Calu3 (cell line): ENCODE measurements around the gene SSBP1. TPM values are rescaled to one million over a fixed set of nuclear protein-coding genes. Genes with fewer than 3 reads are reported as not detected.

Source experiments
- BruUV-seq: library from RNA; stranded (reverse); fragments of 400-500 nt; replicated peaks from 2 replicates; lab custom pipeline; 2021; lab: Mats Ljungman, UMichigan
- CTCF ChIA-PET: fragments of 300-600 bp; sonication (Branson Sonifier 250); formaldehyde crosslinking; loops from one replicate; lab custom pipeline; 2022; ENCODE audit warnings: antibody characterized with exemption; lab: Charles Lee
- DNase-seq: peaks from one replicate; pipeline ENCODE4 v3.0.0; 2022
- H3K27ac Mint-ChIP-seq: one replicate; pipeline ENCODE4 v1.8.0; 2022; ENCODE audit warnings: mixed read lengths; ENCODE audit not compliant: unreplicated experiment
- H3K27me3 Mint-ChIP-seq: one replicate; pipeline ENCODE4 v1.8.0; 2022; ENCODE audit warnings: mixed read lengths; ENCODE audit not compliant: unreplicated experiment
- H3K36me3 Mint-ChIP-seq: one replicate; pipeline ENCODE4 v1.8.0; 2022; ENCODE audit warnings: mild to moderate bottlenecking, moderate library complexity, mixed read lengths; ENCODE audit not compliant: insufficient read depth, unreplicated experiment
- H3K4me1 Mint-ChIP-seq: one replicate; pipeline ENCODE4 v1.8.0; 2022; ENCODE audit warnings: mild to moderate bottlenecking, low read depth, mixed read lengths; ENCODE audit not compliant: unreplicated experiment
- H3K4me3 Mint-ChIP-seq: one replicate; pipeline ENCODE4 v1.8.0; 2022; ENCODE audit warnings: mild to moderate bottlenecking, low read depth, moderate library complexity, mixed read lengths; ENCODE audit not compliant: unreplicated experiment
- H3K9me3 Mint-ChIP-seq: one replicate; pipeline ENCODE4 v1.8.0; 2022; ENCODE audit warnings: low read depth, mixed read lengths; ENCODE audit not compliant: unreplicated experiment
- intact Hi-C: fragments of 100-400 bp; cut with micrococcal nuclease; formaldehyde crosslinking; loops from one replicate; pipeline ENCODE4 v1.10.0; 2022; ENCODE audit not compliant: unreplicated experiment
- total RNA-seq: library from RNA; stranded (reverse); gene quantifications from 2 replicates; pipeline ENCODE4 v1.2.3, GENCODE V29; 2022
- TF ChIP-seq, protein P1 (sequence below): fragments of 200-600 bp; IDR thresholded peaks from one replicate; pipeline ENCODE4 v1.8.0; 2022; ENCODE audit warnings: antibody characterized with exemption; ENCODE audit not compliant: unreplicated experiment

SSBP1 gene
- total RNA-seq, 1 experiment from 2014 or later = 162 TPM

DNA sequence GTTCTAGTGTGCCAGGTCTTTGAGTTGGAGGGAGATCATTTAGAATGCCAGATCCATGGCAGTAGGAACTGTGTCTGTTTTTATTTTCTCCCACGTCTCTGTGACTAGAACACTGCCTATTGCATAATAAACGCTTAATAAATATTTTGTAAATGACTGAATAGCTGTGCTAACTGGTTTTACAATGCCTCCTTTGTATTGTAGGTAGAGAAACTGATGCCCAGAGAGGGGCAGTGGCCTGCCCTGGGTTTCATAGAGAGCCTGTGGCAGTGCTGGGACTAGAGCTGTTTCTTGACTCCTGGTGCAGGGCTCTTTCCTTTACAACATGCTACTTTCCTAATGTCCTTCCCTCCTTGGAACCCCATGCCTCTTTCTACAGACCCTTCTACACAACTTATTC lies 54.4 kb downstream of the SSBP1 start:
- H3K27me3 Mint-ChIP-seq = no peaks in the 10 kb centered on the region
- intact Hi-C loops = no loop called here
- H3K9me3 Mint-ChIP-seq = no peaks in the 10 kb centered on the region
- no TSS peak for BruUV-seq
- H3K4me3 Mint-ChIP-seq = no peak overlapping the region
- no peaks in the 10 kb centered on the region for H3K36me3 Mint-ChIP-seq
- TF ChIP-seq, protein P1, sequence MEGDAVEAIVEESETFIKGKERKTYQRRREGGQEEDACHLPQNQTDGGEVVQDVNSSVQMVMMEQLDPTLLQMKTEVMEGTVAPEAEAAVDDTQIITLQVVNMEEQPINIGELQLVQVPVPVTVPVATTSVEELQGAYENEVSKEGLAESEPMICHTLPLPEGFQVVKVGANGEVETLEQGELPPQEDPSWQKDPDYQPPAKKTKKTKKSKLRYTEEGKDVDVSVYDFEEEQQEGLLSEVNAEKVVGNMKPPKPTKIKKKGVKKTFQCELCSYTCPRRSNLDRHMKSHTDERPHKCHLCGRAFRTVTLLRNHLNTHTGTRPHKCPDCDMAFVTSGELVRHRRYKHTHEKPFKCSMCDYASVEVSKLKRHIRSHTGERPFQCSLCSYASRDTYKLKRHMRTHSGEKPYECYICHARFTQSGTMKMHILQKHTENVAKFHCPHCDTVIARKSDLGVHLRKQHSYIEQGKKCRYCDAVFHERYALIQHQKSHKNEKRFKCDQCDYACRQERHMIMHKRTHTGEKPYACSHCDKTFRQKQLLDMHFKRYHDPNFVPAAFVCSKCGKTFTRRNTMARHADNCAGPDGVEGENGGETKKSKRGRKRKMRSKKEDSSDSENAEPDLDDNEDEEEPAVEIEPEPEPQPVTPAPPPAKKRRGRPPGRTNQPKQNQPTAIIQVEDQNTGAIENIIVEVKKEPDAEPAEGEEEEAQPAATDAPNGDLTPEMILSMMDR = no peak
- peak; percentile 4 for DNase-seq
- peak overlapping the region; percentile 0 for H3K27ac Mint-ChIP-seq
- CTCF ChIA-PET = no interaction called here
- peaks cover 13% of the 10 kb centered on the region for H3K4me1 Mint-ChIP-seq

Other genes with a start within 250 kb of the SSBP1 start
- 31.5 and 32.3 TPM in 2 replicates for gene AGK, start 186.9 kb upstream of the SSBP1 start, total RNA-seq
- 24.5 and 26.5 TPM in 2 replicates for gene DENND11, start 36.2 kb upstream of the SSBP1 start, total RNA-seq
- not detected in 2 replicates for gene WEE2, start 30.0 kb upstream of the SSBP1 start, total RNA-seq
- gene TAS2R3, start 25.7 kb downstream of the SSBP1 start, total RNA-seq = 2.8 and 3.8 TPM in 2 replicates
- 2.4 and 3.0 TPM in 2 replicates for gene TAS2R4, start 38.3 kb downstream of the SSBP1 start, total RNA-seq
- gene TAS2R5, start 51.9 kb downstream of the SSBP1 start, total RNA-seq = 3.0 and 3.6 TPM in 2 replicates
- not detected in 2 replicates for gene PRSS37, start 103.1 kb downstream of the SSBP1 start, total RNA-seq
- not detected in 2 replicates for gene OR9A4, start 178.0 kb downstream of the SSBP1 start, total RNA-seq
- not detected in 2 replicates for gene CLEC5A, start 208.6 kb downstream of the SSBP1 start, total RNA-seq
- gene TAS2R38, start 235.4 kb downstream of the SSBP1 start, total RNA-seq = 0.34 TPM in 1 of 2 replicates, not detected in the other